GM12872 (cell line): Measurements from ENCODE around the gene TBC1D5.

Experiments
- CTCF ChIP-seq: IDR thresholded peaks from 3 replicates; pipeline ENCODE4 v1.5.1; 2011; ENCODE audit warnings: low read depth, mild to moderate bottlenecking, low read length, moderate library complexity; ENCODE audit not compliant: insufficient read depth

Gene TBC1D5

DNA sequence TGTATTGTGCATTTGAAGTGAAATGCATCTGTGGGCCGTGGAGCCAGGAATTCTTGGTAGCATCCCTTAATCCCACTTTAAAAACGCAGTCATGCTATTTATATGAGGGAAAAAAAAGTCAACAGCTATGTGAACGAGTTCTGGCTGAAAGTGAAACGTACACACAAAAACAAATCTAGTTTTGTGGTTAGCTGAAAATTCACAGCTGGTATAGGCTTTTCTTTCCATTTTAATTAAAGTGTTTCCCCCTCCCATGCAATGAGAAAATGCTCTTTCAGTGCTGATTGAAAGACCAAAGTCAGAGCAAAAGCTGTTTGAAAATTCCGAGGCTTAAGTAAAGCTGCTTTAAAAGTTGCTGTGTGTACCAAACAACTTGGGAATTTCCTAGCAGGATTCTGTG lies 560.3 kb downstream of the TBC1D5 start:
- no peak for TF ChIP-seq CTCF

- TF ChIP-seq CTCF, result no peak
Measured at GRCh38 chr3:17181413-17181907, 561.0 kb downstream of the TBC1D5 start.

DNA sequence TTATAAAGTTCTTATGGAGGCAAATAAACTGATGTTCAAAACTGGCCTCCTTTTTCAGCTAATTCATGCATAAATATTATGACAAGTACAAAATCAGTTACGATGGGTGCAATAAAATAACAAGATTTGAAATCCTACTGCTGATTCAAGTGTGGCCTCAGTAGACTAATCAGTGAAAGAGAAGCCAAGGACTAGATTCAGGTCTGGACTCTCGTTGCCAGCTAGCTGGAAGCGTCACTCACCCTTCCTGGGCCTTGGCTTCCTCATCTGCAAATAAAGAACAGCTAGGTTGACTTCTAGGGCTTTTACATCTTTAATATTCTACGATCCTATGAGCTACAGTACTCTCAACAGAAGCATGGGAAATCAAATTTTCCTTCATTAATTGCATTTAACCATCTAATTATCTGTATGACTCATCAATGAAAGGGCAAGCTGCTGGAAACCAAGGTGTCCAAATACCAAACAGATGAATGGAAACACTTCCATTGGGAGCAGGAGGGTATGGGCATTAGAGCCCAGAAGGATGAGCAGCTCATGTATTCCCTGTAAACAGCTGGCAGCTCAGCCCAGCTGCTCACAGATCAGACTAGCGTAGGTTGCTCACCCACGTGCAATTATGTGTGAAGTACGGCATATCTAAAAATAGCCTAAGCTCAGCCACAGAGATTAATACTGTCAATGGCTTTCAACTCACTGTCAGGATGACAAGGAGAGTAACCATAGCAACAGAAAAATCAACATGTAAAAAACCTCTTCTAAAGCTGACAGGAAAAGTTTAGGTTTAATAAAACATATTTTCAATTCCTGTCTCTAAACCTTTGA lies 562.8 kb downstream of the TBC1D5 start:
- TF ChIP-seq CTCF, result no peak

GRCh38 chr3:17176757-17177156 lies 565.7 kb downstream of the TBC1D5 start:
- TF ChIP-seq CTCF, result peak; percentile 23; the same call in 1 of the 3 replicates

- no peak for TF ChIP-seq CTCF
Measured at GRCh38 chr3:17175187-17175807, 567.1 kb downstream of the TBC1D5 start.

GRCh38 chr3:17166369-17166768 lies 576.1 kb downstream of the TBC1D5 start:
- TF ChIP-seq CTCF, result no peak

DNA sequence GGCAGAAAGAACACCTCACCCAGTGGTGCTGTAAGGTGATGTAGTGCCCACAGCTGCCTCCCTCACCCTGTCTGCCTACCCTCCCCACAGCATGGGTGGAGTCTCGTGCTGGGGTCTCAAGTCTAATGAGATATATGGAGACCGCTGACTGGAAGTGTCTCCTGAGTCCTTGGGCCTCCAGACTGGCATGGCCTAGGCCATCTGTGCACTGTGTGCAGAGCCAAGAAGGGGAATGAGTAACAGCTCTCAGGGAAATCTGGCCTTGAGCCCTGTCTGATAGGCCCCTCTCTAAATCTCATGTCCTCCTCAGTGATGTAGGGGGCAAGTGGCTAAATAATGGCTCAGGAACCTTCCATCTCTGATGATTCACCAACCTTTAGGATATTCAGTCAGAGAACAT lies 580.3 kb downstream of the TBC1D5 start:
- no peak for TF ChIP-seq CTCF
